Smooth muscle cell (in vitro differentiated cells): ENCODE measurements around the gene F7. TPM values are rescaled to one million over a fixed set of nuclear protein-coding genes. Genes with fewer than 3 reads are reported as not detected.

Experiments used
- DNase-seq: peaks from one replicate; lab custom pipeline; 2025; ENCODE audit not compliant: unreplicated experiment; lab: John Stamatoyannopoulos, UW
- H2AFZ ChIP-seq: fragments of 200-600 bp; sonication (generic); 2 replicates; pipeline ENCODE4 v1.6.0; 2016; ENCODE audit warnings: antibody characterized with exemption, low read depth, mild to moderate bottlenecking
- H3F3A ChIP-seq: fragments of 200-600 bp; sonication (generic); 2 replicates; pipeline ENCODE4 v1.6.0; 2017; ENCODE audit warnings: antibody characterized with exemption, low read depth
- H3K27ac ChIP-seq: fragments of 200-600 bp; sonication (generic); 2 replicates; pipeline ENCODE4 v1.5.1; 2016; ENCODE audit warnings: low read depth, mild to moderate bottlenecking
- H3K27me3 ChIP-seq: fragments of 200-600 bp; sonication (generic); 2 replicates; pipeline ENCODE4 v1.6.1; 2016; ENCODE audit warnings: low read depth, mild to moderate bottlenecking
- H3K36me3 ChIP-seq: fragments of 200-600 bp; sonication (generic); 2 replicates; pipeline ENCODE4 v1.5.1; 2016; ENCODE audit warnings: low read depth
- H3K4me1 ChIP-seq: fragments of 200-600 bp; sonication (generic); 2 replicates; pipeline ENCODE4 v1.5.1; 2016; ENCODE audit warnings: low read depth
- H3K4me2 ChIP-seq: fragments of 200-600 bp; sonication (generic); 2 replicates; pipeline ENCODE4 v1.6.0; 2016; ENCODE audit warnings: mild to moderate bottlenecking
- H3K4me3 ChIP-seq: fragments of 200-600 bp; sonication (generic); 2 replicates; pipeline ENCODE4 v1.5.1; 2016; ENCODE audit warnings: mild to moderate bottlenecking
- H3K79me2 ChIP-seq: fragments of 200-600 bp; sonication (generic); 2 replicates; pipeline ENCODE4 v1.6.0; 2016; ENCODE audit warnings: low read depth, mild to moderate bottlenecking
- H3K9ac ChIP-seq: fragments of 200-600 bp; sonication (generic); 2 replicates; pipeline ENCODE4 v1.6.0; 2016; ENCODE audit warnings: low read depth
- H3K9me3 ChIP-seq: fragments of 200-600 bp; sonication (generic); replicated peaks from 2 replicates; pipeline ENCODE4 v1.5.1; 2016; ENCODE audit warnings: low read depth
- H4K20me1 ChIP-seq: fragments of 200-600 bp; sonication (generic); 2 replicates; pipeline ENCODE4 v1.6.0; 2016; ENCODE audit warnings: low read depth
- WGBS: methylation state at CpG from one replicate; pipeline ENCODE4 v1.1.7; 2016; ENCODE audit warnings: low lambda C conversion rate; 5-methylcytosine and 5-hydroxymethylcytosine counted together
- polyA plus RNA-seq: library from polyadenylated mRNA; unstranded; fragments of >200 nt; fragmentation: Nextera tagmentation; extraction: Ambion mirVana; gene quantifications from 2 replicates; pipeline ENCODE4 v1.2.1, GENCODE V29; 2016
- small RNA-seq: library from RNA; depleted of rRNA; stranded (forward); fragments of <200 nt; gene quantifications from one replicate; pipeline ENCODE3, GENCODE V24; 2014
- total RNA-seq: library from RNA; depleted of rRNA; stranded (reverse); fragments of >200 nt; gene quantifications from 2 replicates; pipeline ENCODE4 v1.2.3, GENCODE V29; 2014
- TF ChIP-seq, protein P1 (sequence below): fragments of 200-600 bp; sonication (generic); IDR thresholded peaks from 2 replicates; pipeline ENCODE4 v1.5.1; 2017; ENCODE audit warnings: borderline replicate concordance, mild to moderate bottlenecking, antibody characterized with exemption; ENCODE audit not compliant: insufficient read depth, poor library complexity, severe bottlenecking

The F7 gene
- total and polyA plus RNA-seq, 2 experiments from 2014 or later = 0.63 to 1.7 TPM

DNA sequence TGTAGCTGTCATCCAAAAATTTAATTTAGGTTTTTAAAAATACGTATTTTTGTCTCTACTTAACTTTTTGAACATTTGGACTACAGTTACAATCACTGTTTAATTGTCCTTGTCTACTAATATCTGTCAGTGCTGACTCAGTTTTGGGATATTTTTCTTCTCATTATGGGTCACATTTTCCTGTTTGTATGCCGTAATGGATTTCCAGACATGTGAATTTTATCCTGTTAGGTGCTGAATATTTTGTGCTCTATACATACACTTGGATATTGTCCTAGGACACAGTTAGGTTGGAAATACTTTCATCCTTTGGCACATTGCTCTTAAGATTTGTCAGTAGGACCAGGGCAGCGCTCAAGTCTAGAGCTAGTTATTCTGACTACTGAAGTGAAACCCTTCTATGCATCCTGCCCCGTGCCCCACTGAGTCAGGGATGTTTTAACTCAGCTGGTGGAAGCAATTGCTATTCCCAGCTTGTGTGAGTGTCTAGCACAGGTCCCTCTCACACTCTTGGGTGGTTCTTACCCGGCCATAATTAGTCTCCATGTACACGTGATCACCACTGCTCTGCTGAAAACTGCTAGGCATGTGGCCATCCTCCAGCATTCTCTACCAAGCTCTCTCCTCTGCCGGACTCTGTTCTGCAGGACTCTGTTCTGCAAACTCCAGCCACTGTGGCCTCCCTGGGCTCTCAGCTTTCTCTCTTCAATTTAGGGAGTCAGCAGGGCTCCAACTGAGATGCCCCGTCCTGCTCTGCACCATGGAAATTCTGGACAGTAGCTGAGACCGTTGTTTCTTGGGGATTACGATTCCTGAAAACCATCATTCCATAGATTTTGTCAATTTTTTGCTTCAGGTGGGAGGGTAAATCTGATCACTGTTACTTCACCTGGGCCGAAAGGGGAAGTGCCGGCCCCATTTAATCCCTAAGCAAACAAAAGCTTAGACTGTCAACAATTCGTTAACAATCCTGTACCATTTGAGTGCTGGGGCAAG is 64.0 kb downstream of the F7 start:
- no peak overlapping the region for H3K9ac ChIP-seq
- H3K79me2 ChIP-seq = no peaks in the 10 kb centered on the region
- DNase-seq = no peak
- H3K27ac ChIP-seq = no peak overlapping the region
- H3K9me3 ChIP-seq = no peaks in the 10 kb centered on the region
- 93% methylated on average over 13 of the region's 13 CpGs for WGBS
- H3F3A ChIP-seq = no peaks in the 10 kb centered on the region
- H3K27me3 ChIP-seq = no peaks in the 10 kb centered on the region
- H3K4me2 ChIP-seq = no peak overlapping the region
- H4K20me1 ChIP-seq = no peaks in the 10 kb centered on the region
- no peak overlapping the region for H2AFZ ChIP-seq
- H3K4me3 ChIP-seq = no peak overlapping the region
- TF ChIP-seq, protein P1, sequence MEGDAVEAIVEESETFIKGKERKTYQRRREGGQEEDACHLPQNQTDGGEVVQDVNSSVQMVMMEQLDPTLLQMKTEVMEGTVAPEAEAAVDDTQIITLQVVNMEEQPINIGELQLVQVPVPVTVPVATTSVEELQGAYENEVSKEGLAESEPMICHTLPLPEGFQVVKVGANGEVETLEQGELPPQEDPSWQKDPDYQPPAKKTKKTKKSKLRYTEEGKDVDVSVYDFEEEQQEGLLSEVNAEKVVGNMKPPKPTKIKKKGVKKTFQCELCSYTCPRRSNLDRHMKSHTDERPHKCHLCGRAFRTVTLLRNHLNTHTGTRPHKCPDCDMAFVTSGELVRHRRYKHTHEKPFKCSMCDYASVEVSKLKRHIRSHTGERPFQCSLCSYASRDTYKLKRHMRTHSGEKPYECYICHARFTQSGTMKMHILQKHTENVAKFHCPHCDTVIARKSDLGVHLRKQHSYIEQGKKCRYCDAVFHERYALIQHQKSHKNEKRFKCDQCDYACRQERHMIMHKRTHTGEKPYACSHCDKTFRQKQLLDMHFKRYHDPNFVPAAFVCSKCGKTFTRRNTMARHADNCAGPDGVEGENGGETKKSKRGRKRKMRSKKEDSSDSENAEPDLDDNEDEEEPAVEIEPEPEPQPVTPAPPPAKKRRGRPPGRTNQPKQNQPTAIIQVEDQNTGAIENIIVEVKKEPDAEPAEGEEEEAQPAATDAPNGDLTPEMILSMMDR = no peak
- H3K36me3 ChIP-seq = no peaks in the 10 kb centered on the region
- no peaks in the 10 kb centered on the region for H3K4me1 ChIP-seq

Small RNA genes lying within 50 kb of the gene (small RNA-seq; reads per million reads assigned to genes)
- not detected for gene AL137002.1

Other genes with a start within 250 kb of the F7 start
- gene MCF2L, start 136.6 kb upstream of the F7 start, total RNA-seq = 3.8 and 7.6 TPM in 2 replicates
- 0.54 and 5.5 TPM in 2 replicates for gene MCF2L, start 136.6 kb upstream of the F7 start, polyA plus RNA-seq
- gene F10, start 17.0 kb downstream of the F7 start, total RNA-seq = 17.1 and 19.4 TPM in 2 replicates
- 28.2 and 43.7 TPM in 2 replicates for gene F10, start 17.0 kb downstream of the F7 start, polyA plus RNA-seq
- gene PROZ, start 52.9 kb downstream of the F7 start, total RNA-seq = not detected in 2 replicates
- not detected in 2 replicates for gene PROZ, start 52.9 kb downstream of the F7 start, polyA plus RNA-seq
- 25.5 and 27.1 TPM in 2 replicates for gene PCID2, start 102.9 kb downstream of the F7 start, total RNA-seq
- 26.2 and 32.5 TPM in 2 replicates for gene PCID2, start 102.9 kb downstream of the F7 start, polyA plus RNA-seq
- gene CUL4A, start 103.8 kb downstream of the F7 start, total RNA-seq = 61.5 and 62.7 TPM in 2 replicates
- 40.3 and 42.3 TPM in 2 replicates for gene CUL4A, start 103.8 kb downstream of the F7 start, polyA plus RNA-seq
- 111 TPM in 2 replicates for gene LAMP1, start 191.4 kb downstream of the F7 start, total RNA-seq
- 146 and 159 TPM in 2 replicates for gene LAMP1, start 191.4 kb downstream of the F7 start, polyA plus RNA-seq